Measurements from ENCODE around the gene ATF5. TPM values are rescaled to one million over a fixed set of nuclear protein-coding genes. Genes with fewer than 3 reads are reported as not detected.

The ATF5 gene
- total and polyA plus RNA-seq, 10 of the 15 experiments (the other 5 are each of a cell fraction or from before 2014, with no cell fraction given): 9.1 to 133 (median 24.0) TPM

- Histone ChIP-seq H3K9ac (ENCODE audit: control insufficient read depth, insufficient read depth, low read length) (no peak overlapping the region), H3K4me2 (ENCODE audit: control insufficient read depth, insufficient read depth) (no peak overlapping the region), H3K79me2 (ENCODE audit: control insufficient read depth, insufficient read depth, low read length) (no peaks in the 10 kb centered on the region), H3K4me3 (no peak overlapping the region), H3K27me3 (replicated peaks in 1 of 2; ENCODE audit: control insufficient read depth in 2 of 2, insufficient read depth in 2 of 2, low read length in 1 of 2) (no peaks in the 10 kb centered on the region; a peak in 1 of 4 replicates), H3K27ac (ENCODE audit: control insufficient read depth, insufficient read depth) (no peak overlapping the region), H2AFZ (ENCODE audit: control insufficient read depth, low read depth, low read length) (no peak overlapping the region), H3K36me3 (ENCODE audit: control insufficient read depth in 2 of 2, insufficient read depth in 2 of 2, low read length in 1 of 2) (no peaks in the 10 kb centered on the region), H3K4me1 (ENCODE audit: control insufficient read depth, insufficient read depth, low read length) (peaks cover 3% of the 10 kb centered on the region; the same call in 1 of the 2 replicates), H4K20me1 (ENCODE audit: control insufficient read depth, insufficient read depth) (no peaks in the 10 kb centered on the region), H3K9me3 (replicated peaks; ENCODE audit: control insufficient read depth, insufficient read depth, low read length) (no peaks in the 10 kb centered on the region; the same call in 2 of the 3 replicates)
- FAIRE-seq: no peak
- 83% methylated on average over 8 of the region's 8 CpGs for WGBS (ENCODE audit: insufficient coverage, insufficient replicate concordance, low lambda C conversion rate, missing lambda C conversion rate)
- ChIA-PET CTCF (no interaction called here), RAD21 (ENCODE audit: unreplicated experiment) (no interaction called here), POLR2A (no interaction called here), SMC1A (ENCODE audit: uncharacterized antibody, unreplicated experiment) (no interaction called here)
- no peak for DNase-seq (ENCODE audit: low read depth, low spot score)
- no peak for ATAC-seq
- in situ Hi-C loops (cut with MboI): no loop called here
- intact Hi-C loops (cut with micrococcal nuclease; ENCODE audit: unreplicated experiment): no loop called here
- no TSS peak for BruUV-seq (replicated peaks)
- TF ChIP-seq ATF2 (IDR thresholded peaks at IDR 0.05; ENCODE audit: low read length) (no peak), NFYB (IDR thresholded peaks at IDR 0.05; ENCODE audit: insufficient read depth, low read depth, low read length) (0 out of 2 replicates have a peak, but pooled peaks have one; percentile 12), CBFB (IDR thresholded peaks at IDR 0.05; ENCODE audit: low read depth) (no peak), MXI1 (IDR thresholded peaks at IDR 0.05; ENCODE audit: low read depth, low read length) (no peak), EGR1 (IDR thresholded peaks at IDR 0.05; ENCODE audit: borderline replicate concordance in 1 of 2, low read depth in 2 of 2, low read length in 2 of 2) (no peak), E2F4 (IDR thresholded peaks at IDR 0.05; ENCODE audit: low read depth, low read length) (no peak), CEBPZ (IDR thresholded peaks at IDR 0.05; ENCODE audit: low read depth, low read length) (no peak), NR2C1 (IDR thresholded peaks at IDR 0.05) (no peak), ZNF592 (IDR thresholded peaks at IDR 0.05) (no peak), CEBPB (IDR thresholded peaks at IDR 0.05; ENCODE audit: borderline replicate concordance in 1 of 2, low read depth in 2 of 2, low read length in 2 of 2) (no peak), PKNOX1 (IDR thresholded peaks at IDR 0.05) (peak; percentile 46), BMI1 (IDR thresholded peaks at IDR 0.05; ENCODE audit: borderline replicate concordance) (no peak), RAD51 (IDR thresholded peaks at IDR 0.05) (no peak)
Observed at GRCh38 chr19:49946415-49946814, 17.4 kb downstream of the ATF5 start.
